GM12891 (cell line): ENCODE data around the gene CA12.

ENCODE experiments used
- POLR2A ChIP-seq: IDR thresholded peaks from 2 replicates; pipeline ENCODE4 v1.6.1; 2011; ENCODE audit warnings: low read depth, low read length, control low read depth
- POLR2AphosphoS5 ChIP-seq: IDR thresholded peaks from 2 replicates; pipeline ENCODE4 v1.6.1; 2011; ENCODE audit warnings: low read depth, low read length, control low read depth

GRCh38 chr15:63291507-63291906 lies 90.1 kb downstream of the CA12 start:
- TF ChIP-seq POLR2A (no peak), POLR2AphosphoS5 (no peak)
